Stimulated activated CD8-positive, alpha-beta memory T cell treated with anti-CD3 and anti-CD28 coated beads, Interleukin-15, amount 100 ng/mL, for 1 hour (primary cell): Measurements from ENCODE around the gene BBX.
"Not testable (repeated sequence)": the region's sequence is repeated elsewhere in the genome, so short reads cannot be mapped to it uniquely, and the experiment has no call there.

Experiments
- DNase-seq: peaks from one replicate; pipeline ENCODE4 v3.0.0-alpha.2; 2020; ENCODE audit warnings: low read depth

BBX gene

DNA sequence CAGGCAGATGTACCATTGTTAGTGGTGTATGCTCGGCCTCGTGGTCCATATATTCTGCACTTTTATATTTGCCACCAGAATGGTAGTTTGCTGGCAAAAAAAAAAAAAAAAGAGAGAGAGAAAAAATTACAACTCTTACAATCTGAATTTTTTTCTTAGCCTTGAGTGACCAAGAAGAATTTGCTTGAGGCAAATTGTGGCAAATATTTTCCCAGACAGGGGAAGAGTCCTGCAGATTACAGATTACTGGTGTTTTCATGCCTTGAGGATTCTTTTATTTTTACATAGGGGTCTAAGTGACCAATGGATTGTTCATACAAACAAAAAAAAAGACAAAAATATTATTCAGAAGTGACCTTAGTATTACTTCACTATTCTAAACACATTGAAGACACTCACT is 283.3 kb downstream of the BBX start:
- no peak for DNase-seq

DNA sequence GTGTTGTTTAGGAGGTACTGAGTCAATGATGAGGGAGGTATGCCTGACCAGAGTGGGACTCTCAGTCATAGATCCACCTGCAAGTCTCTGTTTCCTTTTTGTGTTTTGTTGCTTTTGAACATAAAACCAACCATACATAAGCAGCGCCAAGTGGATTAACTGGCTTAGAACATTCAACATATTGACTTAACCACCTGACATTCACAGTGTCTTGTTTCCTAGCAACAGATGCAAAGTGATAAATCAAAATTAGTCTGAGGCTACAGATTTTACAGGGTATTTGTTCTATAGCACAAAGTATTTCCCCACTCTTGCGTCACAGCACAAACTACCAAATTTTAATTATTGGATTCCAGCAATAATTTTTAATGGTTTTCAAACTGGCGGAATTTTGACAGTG is 283.8 kb downstream of the BBX start:
- DNase-seq: no peak

DNA sequence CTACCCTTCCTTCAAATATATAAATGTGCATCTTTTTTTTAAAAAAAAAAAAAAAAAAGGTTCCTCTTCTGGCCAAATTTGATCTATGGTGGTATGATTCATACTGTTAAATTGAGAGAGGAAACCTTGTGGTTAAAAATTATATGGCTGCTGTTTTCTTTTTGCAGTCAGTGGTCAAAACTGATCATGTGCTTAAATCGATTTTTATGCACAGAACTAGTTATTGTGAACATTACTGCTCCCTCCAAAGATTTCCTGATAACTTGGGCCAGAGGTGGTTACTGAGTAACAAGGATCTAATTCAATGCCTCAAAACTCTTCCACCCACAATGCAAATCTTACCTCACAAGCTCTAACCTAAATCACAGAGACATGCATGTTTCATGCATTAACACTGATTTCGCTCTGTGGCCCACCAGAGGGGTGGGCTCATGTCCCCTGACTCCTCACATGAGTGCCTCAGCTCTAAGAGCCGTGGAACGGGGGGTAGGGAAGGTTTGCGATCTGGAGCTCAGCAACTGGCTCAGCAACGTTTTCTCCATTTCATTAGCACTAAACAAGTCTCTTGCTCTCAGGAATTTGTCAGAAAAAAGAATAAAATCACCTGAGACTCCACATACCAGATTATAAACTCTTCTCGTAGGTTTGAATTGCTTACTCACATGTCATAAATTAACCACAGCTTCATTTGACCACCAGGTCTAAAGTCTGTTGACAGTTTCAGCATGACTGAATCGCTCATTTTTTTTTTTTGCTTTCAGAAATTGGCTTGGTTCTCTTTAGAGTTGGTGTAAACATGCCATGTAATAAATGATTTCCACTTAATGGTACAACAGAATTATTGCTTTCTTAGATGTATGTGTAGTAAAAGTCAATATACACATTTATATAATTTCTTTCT is 287.7 kb downstream of the BBX start:
- DNase-seq: no peak

DNA sequence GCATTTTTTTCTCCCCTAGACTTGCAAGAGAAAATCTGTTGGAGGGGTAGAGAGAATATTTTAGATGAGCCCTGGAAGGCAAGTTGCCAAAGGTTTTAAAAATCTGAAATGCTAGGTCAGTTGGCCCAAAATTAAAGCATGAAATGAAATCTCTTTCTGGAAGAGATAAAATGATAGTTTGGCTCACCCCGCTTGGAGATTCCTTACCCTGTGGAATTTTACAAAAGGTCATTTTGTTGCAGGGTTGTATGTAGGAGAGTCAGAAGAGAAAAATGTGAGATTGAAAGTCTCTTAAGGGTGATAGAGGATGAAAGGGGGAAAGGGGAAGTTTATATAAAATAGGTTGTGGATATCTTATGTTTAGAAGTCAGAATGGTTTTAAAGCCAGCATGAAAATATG is 290.3 kb downstream of the BBX start:
- no peak for DNase-seq

DNA sequence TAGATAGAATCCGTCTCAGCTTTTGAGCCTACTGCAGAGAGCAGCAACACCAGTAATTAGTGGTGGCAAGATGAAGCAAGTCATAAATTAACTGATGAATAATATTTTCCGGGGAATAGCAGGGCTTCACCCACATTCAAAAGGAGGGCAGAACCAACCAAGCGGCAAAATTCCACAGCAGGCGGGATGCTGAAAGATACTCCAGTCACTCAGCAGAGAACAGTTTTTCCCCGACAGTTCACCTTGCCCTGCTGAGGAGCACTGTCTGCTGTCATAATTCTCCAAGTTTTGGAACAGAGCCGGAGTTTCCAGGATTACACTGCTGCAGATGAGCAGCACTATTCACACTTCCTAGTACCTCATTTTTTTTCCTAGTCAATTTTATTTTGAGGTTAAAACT is 293.3 kb downstream of the BBX start:
- DNase-seq: no peak

DNA sequence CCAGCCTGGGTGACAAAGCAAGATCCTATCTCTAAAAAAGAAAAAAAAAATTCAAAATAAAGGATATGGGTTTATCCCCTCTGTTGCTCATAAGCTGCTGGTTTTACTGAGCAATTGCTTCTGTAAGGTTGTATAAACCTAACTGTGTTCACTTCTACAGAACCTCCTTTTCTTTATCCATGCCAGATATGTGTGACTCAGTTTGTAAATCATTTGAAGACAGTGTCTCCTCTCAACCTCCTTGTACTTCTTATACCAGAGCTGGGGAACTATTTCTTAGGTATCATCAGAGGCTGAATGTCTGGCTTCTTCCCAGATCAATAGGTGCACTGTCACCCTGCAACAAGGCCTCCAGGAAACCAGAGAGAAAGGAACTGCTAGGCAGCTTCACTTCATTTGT is 294.3 kb downstream of the BBX start:
- DNase-seq: no peak

DNA sequence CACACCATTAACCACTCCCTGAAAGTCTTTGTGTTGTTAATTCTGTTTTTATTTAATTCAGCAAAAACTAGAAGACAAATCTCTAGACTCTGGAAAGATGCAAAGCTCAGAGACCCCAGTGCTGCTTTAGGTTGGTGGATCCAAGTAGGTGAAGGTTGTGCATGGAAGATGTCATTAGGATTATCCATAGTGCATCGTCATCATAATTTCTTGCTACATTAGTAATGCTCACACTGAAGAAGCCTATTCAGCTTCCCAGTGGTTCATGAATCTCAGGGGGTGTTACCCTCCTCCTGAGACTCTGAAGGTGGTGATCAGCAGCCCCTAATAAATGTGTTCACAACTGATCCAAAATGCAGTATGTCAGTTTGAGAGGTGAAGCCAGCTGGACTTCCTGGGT is 295.3 kb downstream of the BBX start:
- no peak for DNase-seq

DNA sequence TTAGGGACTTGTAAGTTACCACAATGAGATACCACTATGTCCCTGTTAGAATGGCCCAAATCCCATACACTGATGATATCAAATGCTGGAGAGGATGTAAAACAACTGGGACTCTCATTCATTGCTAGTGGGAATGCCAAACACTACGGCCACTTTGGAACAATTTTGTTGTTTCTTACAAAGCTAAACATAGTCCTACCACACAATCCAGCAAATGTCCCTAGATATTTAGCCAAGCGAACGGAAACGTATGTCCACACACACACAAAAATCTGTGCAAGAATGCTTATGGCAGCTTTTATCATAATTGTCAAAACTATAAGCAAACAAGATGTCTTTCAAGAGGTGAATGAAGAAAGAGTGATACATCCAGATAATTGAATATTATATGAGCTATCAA is 296.9 kb downstream of the BBX start:
- DNase-seq: no peak

DNA sequence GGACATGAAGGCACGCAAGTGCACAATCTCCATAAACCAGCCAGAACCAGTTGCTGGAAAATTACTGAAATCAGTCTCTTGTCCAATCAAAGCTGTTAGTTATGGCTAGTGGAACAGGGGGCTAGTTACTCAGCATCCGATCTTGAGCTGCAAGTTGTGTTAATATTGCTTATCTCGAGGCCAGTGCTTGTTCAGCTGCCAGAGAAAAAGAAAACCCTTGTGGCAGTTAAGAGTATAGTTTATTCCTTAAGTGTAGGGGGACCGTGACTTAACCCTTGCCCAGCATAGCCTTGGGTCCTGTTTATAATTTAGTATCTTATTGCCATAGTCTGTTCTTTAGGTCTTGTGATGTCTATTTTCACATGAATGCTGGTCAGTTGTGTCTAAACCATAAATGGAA is 299.5 kb downstream of the BBX start:
- DNase-seq: no peak

DNA sequence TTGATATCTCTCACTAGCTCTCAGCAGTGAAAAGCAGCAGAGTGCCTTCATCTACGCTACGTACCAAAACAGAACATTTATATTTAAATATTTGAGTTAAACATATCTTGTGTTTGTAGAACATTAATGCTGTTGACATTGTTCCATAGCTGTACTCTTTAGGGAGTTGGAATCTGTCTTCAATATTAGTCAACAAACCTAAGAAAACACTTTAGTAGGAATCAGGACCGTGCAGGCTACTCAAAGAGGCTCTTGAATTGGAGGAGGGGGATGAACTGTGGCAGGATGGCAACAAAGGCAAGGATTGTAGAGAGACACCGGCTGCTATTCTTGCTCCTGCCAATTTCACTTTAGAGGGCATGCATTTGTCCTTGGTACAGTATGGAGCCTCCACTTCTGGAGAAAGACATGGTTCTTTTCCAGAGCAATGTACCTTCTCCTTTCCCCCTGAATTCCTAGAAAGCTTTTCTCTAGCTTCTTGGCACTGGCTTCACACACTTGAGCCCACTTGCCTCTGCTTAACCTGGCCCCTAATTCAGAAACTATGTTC is 302.1 kb downstream of the BBX start:
- no peak for DNase-seq

DNA sequence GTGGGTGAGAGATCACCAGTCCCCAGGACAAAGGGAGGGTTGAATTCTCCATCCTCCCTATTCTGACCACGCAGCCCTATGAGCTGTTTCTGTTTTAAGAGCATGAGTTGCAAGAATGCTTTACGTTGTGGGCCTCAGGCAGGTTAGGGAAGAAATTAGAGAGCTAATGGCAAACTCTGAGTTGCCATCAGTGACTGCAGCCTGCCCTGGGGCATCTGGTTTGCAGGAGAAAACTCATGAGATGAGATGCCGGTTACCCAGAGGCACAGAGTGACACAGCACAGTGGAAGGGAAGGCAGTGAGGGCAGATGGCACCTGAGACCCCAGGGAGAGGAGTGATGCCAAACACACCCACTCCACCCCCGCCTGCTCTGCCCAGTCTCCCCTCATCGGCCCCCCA is 302.8 kb downstream of the BBX start:
- no peak for DNase-seq

DNA sequence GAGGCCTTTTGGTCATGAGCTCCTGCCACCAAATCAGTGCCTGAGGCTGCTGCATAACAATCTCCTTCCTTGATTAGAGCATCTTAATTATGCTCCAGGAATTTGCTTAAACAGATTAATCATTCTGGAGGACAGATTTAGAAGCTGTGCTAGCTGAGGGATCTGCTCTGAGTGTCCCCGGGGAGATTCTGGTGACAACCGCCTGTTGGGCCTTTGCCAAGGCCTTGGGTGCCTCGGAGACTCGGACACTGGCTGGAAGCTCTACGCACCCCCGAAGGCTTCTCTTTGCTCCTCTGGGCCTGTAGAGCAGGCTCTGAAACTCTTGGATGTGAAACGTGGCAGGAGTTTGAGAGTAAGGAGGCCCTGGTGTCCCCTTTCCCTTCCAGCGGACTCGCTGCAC is 304.0 kb downstream of the BBX start:
- DNase-seq: no peak

DNA sequence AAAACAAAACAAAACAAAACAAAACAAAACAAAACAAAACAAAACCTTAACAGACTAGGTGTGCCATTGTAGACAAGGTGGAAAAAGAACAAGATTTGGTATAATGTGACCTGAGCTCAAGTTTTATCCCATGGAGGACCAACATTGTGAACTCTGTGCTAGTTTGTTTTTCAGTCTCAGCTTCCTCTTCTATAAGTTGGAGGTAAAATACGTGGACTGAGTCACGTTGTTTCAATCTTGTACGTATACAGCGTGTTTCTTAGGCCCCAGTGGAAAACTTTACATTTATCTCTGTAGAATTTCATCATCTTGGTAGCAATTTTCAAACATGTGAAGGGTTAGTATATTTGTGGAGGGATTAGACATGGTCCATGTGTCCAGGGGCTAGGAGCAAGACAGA is 306.4 kb downstream of the BBX start:
- DNase-seq: no peak

DNA sequence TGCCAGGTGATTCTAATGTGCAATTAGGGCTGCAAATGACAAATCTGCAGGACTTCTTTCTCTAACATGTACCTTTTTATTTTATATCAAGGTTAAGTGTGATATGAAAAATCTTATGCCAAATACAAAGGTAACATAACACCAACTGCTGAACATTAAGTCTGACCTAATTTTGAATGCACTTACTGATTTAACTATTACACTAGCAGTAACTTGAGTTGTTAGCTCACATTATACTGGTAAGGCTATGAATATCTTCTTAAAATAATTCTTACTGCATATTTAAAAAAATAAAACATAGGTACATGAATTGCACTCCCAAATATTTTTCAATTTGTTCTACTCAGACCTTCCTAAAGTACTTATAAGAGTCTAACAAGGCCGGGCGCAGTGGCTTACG is 308.8 kb downstream of the BBX start:
- no peak for DNase-seq

DNA sequence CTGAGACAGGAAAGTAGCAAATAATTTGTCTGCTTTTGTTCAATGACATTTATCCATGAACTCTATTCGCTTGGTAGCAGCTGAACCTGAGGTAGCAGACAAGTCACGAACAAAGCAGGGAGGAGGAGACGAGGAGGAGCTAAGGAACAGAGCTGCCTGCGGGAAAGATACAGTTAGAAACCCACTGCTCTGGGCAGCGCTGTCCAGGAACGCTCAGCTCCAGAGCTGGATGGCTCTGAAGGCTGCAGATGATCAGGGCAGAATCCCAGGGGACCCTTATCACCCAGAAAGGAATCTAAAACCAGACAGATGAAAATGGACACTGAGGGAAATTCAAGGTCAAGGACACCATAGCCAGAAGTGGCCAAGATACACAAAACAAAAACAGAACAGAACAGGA is 310.3 kb downstream of the BBX start:
- DNase-seq: no peak

DNA sequence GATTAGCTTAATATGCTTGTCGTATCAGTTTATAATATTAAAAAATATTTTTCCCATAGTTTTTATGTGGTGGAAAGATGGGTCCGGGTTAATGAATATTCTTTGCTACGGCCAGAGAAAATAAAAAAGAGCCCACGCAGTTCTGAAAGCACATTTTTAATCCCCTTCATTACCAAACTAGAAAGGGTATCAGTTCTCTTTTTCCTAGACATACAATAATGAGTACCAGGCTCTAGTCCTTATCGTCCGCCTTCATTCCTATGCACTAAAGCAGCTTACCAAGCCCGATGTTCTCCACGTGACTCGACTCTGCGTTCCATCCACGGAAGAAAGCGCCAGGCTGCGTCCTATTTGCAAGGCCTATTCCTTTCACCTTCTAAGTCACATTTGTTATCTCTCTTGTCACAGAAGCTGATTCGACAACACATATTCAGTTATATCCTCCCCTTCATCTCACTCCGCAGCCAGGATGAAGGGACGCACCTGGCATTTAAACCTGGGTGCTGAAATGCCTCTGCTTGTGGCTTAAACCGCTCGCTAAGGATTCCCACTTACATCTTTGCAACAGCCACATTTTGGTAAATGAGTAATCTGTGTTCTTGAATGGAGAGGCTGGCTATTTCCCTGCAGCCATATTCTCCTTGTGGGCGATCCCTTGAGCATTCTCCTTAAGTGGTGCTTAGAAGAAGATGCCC is 311.1 kb downstream of the BBX start:
- no peak for DNase-seq

DNA sequence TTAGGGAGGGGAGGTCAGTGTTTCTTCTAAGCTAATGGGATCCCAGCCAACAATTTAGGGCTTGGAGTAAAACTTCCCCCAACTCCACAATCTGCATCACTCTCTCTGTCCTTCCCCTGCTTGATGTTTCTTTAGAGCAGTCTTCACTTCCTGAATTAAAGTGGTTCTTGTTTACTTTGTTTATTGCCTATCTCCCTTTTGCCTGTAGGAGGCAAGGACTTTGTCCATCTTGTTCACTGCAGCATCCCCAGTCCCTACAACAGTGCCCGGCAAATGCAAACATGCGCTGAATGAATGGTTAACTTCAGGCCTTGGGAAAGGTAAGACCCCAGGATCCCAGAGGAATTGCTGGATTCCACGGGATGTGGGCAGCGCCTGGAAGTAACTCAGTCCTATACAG is 312.2 kb downstream of the BBX start:
- DNase-seq: not testable (repeated sequence)

DNA sequence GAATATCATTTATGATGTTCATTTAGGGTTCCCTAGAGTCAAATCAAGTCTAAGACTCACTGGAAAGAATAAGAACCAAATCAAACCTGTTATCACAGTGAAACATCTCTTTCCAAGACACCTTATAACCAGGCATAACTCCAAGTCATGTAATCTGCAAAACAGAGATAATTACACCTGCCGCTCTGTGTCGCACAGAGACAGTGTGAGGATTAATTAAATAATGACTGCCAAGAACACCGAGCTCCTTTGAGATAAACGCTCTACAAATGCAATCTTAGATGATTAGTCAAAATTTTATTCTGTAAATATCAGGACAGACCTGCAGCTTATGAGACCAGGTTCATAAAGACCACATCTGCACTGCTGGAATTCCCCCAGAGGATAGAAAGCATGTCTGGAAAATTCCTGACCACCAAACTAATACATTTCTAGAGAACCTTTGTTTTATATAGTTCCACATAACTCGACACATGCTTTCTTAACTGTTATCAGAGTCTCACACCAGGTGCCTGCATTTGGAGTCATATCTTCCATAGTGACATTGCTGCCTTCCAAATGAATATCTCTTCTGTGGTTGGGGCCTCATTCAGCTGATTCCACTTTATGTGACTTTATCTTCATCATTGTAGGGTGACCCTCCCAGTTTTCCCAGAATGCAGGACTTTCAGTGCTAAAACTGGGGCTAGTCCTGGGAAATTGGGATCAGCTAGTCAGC is 315.3 kb downstream of the BBX start:
- no peak for DNase-seq

DNA sequence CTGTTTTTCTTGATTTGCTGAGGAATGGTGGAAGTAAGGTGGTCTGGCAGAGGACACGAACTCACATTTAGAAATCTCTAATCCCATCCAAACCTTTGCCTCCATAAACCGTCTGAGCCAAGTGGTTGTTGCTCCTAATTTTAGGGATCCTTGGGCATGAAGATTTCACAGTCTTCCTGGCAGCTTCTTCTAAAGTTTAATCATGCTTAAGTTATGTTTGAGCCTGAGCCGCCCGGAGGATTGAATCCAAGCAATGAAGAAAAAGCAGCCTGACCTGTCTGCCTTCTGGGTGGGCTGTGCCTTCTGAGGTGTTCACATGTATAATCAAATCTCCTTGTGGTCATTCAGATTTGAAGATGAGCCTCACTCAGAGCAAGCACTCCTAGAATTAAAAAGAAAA is 319.1 kb downstream of the BBX start:
- no peak for DNase-seq

DNA sequence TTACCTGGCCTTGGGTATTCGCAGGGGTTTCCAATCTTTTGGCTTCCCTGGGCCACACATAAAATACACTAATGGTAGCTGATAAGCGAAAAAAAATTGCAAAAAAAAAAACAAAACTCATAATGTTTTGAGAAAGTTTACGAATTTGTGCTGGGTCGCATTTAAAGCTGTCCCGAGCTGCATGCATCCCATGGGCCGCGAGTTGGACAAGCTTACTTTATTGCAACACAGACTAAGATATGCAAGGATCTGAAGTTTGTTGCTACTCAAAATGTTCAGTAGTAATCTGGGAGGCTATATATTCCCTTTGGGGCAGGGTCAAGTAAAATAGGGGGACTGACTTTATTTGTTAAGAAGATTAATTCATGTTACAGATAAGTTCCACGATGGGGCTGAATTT is 320.2 kb downstream of the BBX start:
- DNase-seq: no peak

DNA sequence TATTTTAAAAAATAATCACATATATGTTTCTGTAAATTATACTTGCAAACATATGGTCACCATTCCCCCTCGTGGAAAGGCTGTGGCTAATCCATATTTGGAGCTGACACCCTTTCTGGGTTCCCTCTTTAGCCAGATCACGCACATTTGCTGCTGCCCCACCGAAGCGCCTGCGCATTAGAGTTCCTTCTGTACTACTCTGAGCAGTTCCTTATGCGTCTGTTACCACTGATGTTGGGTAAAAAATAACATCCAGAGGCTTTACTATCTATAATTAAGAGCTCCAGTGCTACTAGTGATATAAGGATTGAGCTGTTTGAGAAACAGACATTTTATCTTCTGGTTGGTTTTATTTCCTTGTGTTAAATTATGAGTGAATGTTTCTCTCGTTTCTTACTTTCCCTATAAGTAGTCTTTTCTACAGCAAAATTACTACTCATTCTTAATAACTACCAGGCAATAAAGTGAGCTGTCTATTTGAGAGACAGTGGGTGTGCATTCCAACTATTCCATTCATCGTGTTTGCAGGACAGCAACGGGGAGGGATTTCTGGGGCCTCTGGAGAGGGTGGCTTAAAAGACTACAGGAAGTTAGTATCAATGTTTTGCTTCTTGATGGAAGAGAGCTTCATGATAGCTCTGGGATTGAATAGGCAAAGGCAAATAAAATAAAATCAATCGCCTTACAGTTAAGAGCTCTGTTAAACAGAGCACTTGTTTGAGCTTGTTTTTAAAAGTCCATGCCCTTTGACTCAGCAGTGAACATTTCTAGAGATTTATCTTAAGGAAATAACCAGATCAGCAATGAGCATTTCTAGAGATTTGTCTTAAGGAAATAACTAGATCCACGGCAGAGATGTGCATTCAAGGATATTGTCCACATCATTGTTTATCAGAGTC is 322.9 kb downstream of the BBX start:
- DNase-seq: no peak
